ENCODE data around the gene DGKH. TPM values are rescaled to one million over a fixed set of nuclear protein-coding genes. Genes with fewer than 3 reads are reported as not detected.
"Not testable (repeated sequence)": the region's sequence is repeated elsewhere in the genome, so short reads cannot be mapped to it uniquely, and the experiment has no call there.

Gene DGKH
- total RNA-seq, 1 experiment from 2014 or later, result 3.8 TPM

DNA sequence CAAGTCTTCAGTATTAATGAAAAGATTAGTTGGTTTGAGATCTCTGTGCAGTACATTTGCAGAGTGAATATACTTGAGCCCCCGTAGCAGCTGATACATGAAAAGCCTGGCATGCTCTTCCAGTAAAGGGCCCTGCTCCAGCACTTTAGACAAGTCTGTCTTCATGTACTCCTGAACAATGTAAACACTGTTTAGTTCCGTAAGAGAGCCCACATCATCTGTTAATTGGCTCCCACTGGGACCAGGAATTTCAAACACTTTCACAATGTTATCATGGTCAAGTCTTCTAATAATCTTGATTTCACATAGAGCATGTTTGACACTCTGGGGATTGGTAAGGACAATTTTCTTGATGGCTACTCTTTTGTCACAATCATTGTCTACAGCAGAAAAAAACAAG is 22.2 kb downstream of the DGKH start:
- not testable (repeated sequence) for DNase-seq (ENCODE audit: low spot score)

DNA sequence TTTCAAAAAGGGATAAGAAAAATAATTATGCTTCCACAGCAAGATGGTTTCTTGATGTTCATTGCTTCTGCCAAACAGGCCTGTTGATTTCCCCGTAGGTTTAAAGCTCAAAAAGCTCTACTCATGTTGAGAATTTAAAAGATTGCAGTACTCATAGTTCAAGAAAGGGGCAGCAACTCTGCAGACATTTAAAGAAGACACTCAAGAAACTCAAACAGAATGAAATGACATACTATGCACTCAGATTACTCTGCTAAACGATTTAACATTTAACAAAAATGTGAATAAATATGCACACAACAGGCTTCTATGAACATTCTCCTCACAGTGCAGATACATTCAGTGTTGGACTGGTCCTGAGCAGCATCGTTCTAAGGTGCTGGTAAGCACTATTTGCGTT is 22.7 kb downstream of the DGKH start:
- not testable (repeated sequence) for DNase-seq (ENCODE audit: low spot score)

DNA sequence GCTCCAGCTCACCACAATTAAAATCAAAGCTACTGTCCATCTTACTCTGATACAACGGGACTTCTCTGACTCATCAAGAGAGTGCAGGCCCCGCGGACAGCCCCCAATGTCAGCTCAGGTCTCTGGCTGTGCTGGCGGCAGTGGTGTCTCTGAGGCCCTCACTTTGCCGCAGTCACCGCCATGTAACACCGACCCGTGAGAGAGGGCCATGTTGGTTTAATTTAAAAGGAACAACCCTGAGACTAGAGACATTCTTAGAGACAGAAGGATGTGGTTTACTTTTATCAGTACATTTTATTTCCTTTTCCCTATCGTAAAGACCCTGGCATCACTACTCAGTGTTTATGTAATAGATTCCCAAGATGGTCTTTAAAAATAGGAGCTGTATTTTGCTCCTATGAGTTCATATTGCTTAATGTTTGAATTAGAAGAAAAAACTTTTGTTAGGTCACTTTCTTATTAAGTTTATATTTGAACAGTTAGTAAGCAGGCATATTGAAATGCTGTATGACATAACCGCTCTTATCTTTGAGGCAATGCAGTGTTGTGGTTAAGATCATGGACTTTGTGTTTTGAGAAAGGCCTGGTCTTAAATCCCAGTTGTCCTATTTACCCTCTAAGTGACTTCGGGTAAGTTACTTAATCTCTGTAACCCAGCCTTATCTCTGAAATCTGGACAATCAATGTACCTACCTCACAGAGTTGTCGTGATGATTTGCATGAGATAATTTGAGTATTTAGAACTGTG is 23.4 kb downstream of the DGKH start:
- DNase-seq (ENCODE audit: low spot score), result no peak

DNA sequence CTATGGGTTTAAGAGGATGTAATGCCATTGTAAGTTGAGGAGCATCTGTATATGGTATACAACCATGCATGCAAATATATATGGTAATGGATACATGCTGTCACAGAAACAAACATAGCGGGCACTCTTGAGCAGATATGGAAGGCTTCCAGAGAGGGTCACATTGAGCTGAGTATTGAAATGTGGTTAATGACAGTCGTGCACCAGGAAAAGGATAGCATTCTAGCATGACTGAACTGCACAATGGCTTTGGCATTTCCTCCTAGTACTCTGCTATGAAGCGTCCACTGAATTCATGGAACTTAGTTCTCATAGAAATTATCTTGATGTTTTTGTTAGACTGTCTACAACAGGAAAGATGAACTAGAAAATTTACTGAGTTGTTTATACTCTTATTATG is 25.2 kb downstream of the DGKH start:
- DNase-seq (ENCODE audit: low spot score), result no peak

DNA sequence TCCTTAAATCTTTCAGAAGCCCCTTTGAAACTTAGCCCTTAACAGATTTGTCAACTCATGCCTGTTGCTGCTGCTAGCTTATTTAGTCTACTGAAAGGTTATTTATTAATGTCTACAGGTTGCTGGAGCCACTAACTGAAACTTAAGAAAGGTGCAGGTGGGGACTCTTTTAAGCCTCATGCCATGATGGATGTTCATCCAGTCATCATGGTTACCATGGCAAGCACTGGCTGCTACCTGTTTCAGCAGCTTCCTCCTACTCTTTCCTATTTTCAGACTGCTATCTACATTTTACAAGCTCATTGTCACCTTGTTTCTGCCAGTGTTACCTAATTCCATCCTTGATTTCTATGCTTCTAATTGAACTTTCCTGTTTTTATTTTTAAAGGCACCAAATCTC is 27.1 kb downstream of the DGKH start:
- no peak for DNase-seq (ENCODE audit: low spot score)

DNA sequence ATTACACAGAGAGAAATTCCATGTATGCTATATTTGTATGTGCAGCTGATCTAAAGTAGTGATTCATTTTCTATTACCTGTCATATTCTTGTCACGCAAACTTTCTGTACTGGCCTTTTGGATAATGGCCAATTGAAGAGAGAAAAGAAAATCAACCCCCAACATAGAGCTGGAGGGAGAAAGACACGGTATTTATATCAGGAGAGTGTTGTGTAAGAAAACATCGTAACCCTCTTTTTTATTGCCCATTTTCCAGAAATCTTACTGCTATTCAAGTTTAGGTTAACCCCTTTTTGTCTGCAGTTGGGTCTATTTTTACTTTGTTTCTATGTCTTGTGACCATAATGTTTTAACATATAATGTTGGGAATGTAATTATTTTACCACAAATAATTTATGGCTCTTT is 27.9 kb downstream of the DGKH start:
- DNase-seq (ENCODE audit: low spot score), result no peak

DNA sequence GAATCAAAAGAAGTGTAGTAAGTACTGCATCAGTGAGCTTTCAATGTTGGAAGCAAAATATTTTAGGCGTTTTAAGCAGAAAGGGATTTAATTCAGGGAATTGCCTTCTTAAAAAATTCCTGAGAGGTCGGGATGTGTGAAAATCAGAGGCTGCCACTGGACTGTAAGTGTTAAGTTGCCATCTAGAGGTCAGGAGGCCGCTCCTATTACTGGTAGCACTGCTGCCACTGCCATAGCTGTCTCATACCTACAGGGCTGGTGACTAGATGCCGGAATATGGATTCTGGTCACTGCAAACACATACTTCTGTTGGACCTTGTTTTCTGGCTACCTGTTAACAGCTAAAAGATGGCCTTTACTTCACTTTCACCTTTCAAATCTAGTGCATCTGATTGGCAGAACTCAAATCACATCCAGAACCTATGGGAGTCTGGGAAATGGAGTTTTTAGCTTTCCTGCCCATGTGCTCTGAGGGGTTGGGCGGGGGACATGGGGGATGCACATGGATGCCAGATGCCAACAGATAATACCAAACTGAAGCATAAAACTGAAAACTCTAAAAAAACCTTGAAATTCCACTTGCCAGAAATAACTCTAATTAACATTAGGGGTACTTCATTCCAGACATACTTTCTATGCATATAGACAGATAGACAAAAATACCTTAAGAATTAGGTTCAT is 29.8 kb downstream of the DGKH start:
- no peak for DNase-seq (ENCODE audit: low spot score)

DNA sequence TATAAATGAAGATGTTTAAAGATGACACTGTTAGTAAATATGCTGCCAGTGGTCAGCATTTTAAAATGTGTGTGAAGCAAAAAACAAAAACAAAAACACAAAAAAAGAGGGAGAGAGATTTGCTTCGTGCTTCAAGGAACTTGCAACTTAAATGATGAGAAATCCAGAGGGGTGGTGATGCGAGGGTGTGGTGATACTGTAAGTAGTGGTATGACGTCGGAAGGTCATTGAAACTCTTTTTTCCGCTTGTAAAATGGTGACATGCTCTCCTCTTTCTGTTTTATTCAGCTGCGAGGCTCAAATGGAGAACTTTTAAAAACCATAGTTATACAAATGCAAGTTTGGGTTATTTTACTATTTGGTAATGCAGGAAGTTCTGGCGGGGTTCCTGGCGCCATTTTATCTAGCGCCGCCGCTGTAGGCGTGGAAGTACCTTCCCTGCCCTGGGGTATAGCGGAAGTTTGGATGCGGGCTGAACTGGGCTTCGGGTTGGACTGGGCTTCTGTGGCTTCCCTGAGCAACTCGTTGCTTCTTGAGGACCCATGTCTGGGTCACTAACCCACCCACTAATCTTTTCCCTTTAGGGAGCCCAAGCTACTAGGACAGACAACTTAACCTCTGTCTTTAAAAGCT is 34.8 kb downstream of the DGKH start:
- no peak for DNase-seq (ENCODE audit: low spot score)

DNA sequence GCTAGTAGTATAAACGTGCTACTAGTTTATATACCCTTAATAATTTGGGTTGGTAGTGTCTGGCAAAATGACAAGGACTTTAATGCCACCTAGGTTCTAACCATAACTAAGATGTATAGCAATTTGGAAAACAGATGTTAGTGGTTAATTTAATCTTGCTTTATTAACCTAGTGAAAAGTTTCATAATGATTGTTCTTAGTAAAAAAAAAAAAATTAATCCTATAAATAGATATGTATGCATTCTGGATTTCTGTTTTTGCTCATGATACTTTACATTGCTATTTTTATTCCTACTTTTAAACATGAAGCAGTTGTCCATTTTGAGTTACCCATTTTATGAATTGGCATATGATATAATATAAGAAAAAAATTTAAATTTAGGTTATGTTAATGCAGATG is 36.3 kb downstream of the DGKH start:
- no peak for DNase-seq (ENCODE audit: low spot score)

DNA sequence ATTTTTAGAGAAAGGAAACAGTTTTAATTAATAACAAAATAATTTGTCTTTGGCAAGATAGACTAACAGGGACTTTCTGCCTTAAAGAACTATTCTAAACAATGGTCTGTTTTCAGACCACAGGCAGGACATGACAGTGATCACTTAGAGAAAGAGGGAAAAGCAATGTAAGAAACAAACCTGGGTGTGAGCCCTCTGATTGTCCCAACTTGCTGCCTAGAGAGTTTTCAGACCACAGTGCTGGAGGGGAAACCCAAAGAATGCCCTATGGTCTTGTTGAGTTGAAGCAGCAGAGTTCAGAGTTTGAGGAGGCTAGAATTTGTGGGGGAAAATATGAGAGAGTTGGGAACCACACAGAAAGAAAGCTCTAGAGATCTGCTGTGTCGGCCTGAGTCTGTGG is 38.1 kb downstream of the DGKH start:
- no peak for DNase-seq (ENCODE audit: low spot score)

DNA sequence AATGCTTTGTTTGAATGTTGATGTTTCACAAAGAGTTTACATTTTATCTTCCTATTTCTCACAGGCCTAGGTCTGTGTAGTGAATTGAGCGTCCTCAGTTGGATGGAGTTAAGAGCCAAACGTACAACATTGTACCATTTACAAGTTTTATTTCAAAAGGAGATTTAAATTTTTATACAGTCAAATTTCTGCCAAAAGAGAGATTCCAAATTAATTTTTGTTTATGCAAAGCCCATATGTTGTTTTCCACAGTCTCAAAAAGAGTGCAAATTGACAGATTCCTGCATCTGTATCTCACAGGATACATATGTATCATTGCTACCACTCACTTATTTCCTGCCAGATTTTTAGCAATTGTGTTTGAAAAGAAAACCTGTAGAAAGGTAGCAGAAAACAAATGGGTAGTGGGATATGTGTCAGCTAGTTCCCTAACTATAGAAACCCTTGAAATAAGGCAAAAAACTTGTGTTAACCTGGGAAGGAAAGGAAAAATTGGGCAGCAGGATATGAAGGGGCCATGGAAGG is 46.1 kb downstream of the DGKH start:
- no peak for DNase-seq (ENCODE audit: low spot score)

DNA sequence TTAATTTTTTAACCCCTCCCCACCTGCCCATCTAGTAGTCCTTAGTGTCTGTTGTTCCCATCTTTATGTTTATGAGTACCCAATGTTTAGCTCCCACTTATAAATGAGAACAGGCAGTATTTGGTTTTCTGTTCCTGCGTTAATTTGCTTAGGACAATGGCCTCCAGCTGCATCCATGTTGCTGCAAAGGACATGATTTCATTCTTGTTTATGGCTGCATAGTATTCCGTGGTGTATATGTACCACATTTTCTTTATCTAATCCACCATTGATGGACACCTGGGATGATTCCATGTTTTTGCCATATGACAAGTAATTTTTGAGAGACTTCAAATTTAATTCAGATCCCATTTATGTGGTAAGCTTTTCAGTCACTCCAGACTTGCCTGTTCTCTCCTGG is 47.8 kb downstream of the DGKH start:
- DNase-seq (ENCODE audit: low spot score), result not testable (repeated sequence)

DNA sequence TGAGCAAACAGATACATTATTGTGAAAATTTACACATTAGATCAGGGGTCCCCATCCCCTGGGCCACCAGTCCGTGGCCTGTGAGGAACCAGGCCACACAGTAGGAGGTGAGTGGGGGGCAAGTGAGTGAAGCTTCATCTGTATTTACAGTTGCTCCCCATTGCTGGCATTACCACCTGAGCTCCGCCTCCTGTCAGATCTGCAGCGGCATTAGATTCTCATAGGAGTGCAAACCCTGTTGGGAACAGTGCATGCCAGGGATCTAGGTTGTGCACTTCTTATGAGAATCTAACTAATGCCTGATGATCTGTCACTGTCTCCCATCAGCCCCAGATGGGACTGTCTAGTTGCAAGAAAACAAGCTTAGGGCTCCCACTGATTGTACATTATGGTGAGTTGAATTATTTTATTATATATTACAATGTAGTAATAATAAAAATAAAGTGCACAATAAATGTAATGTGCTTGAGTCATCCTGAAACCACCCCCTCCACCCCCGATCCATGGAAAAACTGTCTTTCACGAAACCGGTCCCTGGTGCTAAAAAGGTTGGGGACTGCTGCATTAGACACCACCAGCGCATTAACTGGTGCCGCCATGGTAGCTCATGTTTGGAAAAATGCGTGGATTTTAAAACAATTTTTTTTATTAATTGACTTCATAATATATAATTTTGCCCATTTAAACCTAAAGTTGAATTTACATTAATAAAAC is 51.7 kb downstream of the DGKH start:
- DNase-seq (ENCODE audit: low spot score), result no peak

DNA sequence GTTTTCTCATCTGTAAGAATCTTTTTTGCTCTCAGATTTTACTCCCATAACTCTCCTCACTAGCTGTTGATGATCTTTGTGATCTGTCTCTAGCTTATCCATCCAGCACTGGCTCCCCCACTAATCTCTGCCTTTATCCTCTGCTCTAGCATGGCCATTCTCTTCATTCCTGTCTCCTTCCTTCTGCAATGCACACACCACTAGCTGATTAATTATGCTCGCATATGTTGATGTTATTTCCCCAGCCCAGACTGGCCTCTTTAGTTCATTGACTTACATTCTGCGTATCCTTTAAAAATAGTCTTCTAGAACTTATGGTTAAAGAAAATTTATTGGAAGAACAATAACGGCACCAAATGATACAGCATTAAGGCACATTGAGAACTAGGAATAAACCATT is 52.5 kb downstream of the DGKH start:
- no peak for DNase-seq (ENCODE audit: low spot score)

DNA sequence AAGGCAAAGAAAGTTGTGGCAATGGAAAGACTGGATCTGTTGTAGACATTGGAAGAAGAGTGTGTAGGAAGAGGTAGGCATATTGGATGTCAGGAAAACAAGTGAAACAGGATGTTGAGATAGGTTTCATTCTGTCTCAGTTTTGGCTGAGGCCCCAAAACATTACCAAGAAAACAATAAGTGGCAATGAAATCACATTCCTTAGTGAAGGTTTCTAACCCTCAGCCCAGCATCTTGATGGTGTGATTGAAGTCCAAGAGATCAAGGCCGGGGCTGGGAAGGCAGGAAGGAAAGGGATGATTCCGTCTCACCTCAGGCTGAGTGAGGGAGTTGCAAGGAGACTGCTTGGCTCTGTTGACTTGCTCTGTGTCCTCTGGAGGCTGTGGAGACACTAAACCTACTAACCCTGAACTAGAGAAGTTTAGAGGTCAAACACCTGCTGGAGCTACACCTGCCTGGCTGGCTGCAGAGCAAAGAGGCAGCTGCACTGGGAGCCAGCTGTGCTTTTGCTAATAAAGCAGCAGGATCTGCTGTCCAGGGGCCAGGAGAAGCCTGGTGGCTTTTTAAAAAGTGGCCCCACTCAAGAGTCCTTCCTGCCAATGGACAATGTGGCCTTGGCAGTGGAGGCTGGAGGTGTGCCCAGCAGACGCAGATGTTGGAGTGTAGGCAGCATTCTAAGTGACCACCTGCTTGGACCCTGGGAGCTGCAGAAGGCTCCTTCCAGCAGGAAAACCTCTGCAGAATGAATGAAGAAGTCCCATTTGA is 53.6 kb downstream of the DGKH start:
- DNase-seq (ENCODE audit: low spot score), result no peak

DNA sequence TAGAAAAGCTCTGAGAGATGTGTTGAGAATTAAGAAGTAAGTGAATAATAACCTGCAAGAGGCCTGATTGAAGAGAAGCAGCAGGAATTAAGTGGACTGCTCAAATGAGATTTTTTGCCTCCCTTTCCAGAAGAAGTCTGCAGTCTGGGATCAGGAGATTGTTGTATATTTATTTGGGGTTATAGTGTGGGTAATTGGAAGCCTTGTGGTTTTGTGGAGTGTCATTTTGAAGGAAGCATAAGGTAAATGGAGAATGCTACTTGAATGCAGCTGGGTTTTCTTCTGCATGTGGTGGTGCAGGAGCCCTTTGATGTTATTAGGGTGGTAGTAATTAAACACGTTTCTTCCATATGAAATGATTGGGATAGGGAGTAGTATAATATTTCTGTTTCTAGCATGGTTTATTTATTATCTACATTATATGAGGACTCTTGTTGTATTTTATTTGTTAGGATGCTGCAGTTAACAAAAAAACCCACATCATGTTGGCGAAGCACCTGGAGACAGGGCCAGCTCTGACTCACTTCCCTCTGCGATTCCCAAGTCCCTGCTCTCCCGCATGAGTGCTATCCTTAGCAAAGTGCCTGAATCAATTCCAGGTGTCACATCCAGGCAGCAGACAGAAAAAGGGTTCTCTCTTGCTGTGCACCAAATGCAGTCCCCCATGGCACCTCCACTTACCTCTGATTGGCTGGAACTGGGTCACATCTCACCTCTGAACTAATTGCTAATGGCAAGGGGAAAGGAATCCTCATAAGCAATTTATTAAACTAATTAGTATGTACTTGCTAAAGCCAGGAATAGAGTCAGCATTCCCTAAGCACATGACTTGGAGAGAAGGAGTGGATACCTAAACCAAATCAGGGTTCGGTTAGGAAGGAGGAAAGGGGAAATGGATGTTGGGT is 54.8 kb downstream of the DGKH start:
- peak; percentile 34 for DNase-seq (ENCODE audit: low spot score)

DNA sequence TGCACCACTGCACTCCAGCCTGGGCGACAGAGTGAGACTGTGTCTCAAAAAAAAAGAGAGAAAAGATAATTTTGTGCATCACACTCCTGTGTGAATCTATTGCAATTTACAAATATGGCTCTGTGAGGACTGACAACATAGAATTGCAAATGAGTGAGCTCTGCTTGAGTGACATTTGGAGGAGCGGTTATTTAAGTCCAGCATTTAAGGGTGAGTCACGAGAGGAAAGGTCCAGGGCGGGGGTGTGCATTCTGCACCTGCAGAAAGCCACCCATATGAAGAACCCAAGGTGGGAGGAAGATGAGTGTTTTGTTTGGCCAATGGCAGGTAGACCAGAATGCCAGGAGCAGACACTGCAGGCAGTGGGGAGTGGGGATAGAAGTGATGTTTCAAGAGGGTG is 58.5 kb downstream of the DGKH start:
- DNase-seq (ENCODE audit: low spot score), result no peak

DNA sequence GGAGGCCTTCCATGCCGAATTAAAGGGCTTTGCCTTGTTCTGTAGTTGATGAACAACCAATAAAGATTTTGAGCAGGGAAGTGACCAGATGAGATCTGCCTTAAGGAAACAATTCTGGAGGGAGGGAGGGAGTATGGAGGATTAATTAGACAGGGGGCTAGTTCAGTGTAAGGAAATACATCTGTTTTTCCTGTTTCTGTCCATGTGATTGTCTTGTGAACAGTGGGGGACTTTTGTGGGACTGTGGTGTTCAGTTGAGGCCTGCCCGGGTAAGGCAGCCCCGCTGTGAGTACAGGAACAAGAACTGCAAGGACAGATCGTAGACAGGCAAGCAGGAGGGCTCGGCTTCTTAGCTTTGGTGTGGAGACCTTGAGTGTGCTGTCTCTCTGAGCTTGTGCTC is 59.0 kb downstream of the DGKH start:
- DNase-seq (ENCODE audit: low spot score), result no peak

DNA sequence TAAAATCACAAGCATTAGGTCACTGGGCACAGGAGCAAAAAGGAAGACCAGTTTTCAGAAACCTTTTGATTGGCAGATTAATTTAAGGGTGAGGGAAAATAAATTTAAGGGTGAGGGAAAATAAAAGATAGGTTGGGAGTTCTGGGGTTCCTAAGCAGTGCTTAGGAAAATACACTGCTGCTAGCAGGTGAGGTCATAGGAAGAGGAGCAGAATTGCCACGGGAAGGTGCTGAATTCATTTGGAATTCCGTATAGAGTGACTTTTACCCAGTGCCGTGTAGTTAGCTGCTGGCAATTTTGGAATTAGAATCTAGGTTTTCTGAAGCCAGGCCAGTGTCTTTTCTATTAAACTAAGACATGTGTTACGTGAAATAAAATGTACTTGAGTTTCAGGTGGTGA is 59.8 kb downstream of the DGKH start:
- DNase-seq (ENCODE audit: low spot score), result no peak

DNA sequence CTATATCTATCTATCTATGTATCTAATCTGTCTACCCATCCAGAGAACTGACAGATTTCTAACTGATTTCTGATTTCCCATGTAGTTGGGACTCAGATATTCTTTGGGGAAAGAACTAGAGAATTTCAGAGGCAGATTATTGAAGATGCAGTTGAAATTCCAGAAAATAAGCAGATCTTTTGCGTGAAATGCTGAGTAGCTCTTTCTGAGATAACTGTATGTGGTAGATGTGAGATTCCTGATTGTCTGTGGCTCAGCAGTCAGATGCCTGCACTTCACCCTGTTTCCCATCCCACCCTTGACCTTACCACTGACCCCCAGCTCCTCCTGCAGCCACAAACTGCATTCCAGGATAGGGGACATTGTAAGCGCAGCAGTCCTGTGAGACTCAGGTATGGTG is 61.5 kb downstream of the DGKH start:
- DNase-seq (ENCODE audit: low spot score), result no peak

Data from A172 (cell line).